NCI-H2196 (cell line): Measurements from ENCODE around the gene TFAP2B.

ENCODE experiments used
- DNase-seq: peaks from one replicate; lab custom pipeline; 2025; ENCODE audit not compliant: unreplicated experiment; lab: John Stamatoyannopoulos, UW

TFAP2B gene

GRCh38 chr6:50847890-50848594 lies 29.4 kb downstream of the TFAP2B start:
- DNase-seq: no peak

DNA sequence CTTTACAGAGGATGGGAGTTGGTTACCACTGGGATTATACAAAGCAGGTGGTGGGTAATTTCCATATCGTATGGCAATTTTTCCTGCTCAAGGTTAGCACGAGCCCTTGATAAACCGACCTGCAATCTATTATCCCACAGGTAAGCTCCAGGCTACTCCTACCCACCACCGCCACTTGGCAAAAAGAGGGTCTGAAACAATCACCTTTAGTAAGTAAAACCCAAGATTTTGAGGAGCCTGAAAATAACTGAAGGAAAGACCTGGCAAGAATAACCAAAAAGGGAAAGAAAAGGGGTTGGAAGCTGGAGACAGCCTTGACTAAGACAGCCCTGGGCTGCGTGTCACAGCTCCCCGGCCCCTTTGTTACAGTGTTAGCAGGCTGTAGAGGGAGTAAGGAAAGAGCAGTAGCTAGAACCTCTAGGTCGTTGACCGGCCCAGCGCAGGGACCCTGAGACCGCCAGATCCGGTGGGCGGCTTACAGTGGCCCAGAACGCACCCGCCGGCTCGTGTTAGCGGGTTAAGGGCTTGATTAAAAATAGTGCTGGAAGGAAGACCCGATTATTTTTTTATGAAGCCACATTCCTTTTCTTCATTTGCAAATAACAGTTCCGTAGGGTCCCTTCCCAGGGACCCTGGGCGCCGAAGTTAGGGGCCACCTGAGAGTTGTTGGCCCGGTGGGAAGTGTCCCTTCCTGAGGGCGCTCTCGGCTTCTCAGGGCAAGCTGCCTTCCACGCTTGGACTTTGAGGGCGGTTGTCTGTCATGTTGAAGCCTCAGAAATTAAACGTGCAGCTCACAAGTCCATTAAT lies 30.5 kb downstream of the TFAP2B start:
- DNase-seq: no peak

DNA sequence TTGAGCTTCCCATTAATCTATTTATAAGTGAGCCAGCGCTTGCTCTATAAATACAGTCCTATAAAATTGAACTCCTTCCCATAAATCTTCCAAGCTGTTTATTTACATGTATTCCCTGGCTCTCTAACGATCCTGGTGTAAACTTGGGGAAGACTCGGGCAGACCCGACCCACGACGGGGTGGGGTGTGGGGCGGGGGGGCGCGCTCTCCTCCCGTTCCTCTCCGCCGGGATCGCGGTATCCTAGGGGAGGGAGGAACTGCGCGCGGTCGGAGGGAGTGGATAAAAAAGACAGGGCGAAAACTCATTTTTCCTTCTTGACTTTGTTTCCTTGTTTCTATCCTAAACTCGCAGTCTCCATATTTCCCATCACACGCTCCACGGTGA lies 31.1 kb downstream of the TFAP2B start:
- DNase-seq: no peak

DNA sequence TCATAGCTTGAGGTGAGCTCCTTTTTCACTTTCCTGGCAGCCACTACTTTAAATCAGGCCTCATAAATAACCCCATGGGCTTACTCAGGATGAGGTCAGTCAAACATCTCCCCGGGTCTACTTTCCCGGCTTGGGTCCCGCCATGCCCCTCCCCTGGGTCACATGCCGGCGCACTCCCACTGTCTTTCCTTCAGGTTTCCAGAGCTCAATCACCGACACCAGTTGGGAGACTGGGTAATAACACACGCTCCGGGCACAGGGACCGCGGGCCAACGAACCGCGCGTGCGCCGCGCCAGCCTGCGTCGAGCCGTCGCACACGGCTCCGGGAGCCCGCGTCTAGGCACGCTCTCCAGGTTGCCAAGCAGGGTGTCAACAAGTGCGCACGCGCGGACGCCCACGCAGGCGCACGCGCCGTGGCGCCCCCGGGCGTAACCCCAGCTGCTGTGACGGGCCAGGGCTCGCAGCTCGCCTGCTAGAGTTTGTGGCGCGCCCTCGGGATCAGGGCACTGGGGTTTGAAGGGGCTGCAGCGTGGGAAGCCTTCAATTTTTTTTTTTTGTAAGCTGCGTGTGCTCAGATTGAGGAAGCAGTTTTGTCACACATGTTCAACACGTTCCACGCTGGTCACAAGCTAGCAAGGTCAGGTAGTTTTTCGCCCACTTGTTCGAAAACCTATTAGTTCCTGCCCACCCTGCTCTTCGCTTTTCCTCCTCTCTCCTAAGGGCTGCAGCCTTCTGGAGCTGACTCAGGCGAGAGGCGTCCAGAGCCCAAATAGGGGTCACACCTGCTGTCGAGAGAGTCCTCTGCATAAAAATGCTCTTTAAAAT lies 31.8 kb downstream of the TFAP2B start:
- DNase-seq: no peak

DNA sequence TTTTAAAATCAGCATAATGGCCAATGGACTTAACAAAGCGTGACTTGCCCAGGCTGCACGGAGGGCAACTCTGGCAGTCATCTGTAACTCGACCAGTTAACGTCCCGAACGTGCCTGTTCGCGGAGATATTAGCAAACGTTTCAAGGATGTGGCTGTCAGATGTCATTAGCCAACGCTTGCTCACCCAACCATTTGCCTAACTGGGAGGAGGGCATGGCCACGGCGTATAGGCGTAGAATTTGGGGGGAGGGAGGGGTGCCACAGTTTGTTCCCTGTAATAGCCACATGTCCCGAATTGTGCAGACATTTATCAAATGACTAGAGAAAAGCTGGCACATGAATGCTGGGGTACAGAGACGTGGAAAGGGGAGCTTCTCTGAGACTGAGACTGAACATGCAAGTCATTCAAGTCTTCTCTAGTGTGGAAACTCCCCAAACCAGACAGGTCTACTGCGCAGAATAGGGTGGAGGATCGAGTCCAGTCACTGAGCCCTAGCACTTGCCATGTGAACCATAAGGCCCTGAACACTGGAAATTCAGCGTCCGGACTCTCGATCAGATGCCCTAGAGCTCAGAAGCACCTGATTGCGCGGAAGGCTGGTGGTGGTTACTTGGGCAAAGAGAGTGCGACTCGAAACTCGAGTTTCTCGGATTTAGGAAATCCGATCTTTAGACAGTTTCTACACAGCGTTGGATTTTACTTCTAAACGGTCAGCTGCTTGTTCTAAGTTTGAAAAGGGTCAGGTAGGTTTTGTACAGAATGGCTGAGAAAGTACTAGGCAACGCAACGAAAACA lies 32.6 kb downstream of the TFAP2B start:
- DNase-seq: no peak

DNA sequence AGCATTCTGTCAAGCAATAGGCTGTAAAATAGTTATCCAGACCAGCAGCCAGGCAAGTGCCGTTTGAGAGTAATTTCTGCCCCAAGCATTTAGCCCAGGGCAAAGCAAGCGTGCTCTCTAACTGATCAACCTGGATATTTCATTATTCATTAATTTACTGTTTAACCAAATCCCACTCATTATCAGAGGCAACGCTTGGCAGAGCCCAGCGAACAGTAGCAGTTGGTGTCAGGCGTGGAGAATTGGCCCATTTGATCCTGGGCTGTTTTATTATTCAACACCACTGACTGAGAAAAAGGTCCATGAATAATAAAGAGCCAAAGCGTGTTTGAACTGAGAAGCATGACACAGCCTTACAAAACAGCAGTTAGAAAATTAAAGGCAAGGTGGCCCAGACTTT lies 35.3 kb downstream of the TFAP2B start:
- no peak for DNase-seq

- no peak for DNase-seq
These were observed 43.0 kb downstream of the TFAP2B start for GRCh38 chr6:50861692-50862091.

GRCh38 chr6:50862176-50862575 lies 43.5 kb downstream of the TFAP2B start:
- DNase-seq: no peak

- DNase-seq: no peak
These were observed 45.9 kb downstream of the TFAP2B start for GRCh38 chr6:50864601-50865000.

DNA sequence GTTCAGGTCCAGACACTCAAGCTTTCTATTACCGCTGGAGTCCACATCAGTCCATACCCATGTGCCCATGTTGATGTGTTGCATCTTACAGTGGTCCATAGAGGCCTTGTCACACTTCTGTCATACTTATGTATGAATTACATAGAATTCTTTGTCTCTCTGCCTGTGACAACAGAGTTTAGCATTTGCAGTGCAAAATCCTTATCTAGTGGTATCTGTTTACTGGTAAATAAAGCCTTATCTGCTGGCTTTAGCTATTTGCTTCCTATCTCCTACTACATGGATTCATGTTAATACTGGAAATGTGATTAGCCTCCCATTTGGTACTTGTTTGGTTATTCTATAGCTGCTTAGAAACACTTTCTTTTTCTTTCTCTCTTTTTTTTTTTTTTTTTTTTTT lies 49.8 kb downstream of the TFAP2B start:
- no peak for DNase-seq

DNA sequence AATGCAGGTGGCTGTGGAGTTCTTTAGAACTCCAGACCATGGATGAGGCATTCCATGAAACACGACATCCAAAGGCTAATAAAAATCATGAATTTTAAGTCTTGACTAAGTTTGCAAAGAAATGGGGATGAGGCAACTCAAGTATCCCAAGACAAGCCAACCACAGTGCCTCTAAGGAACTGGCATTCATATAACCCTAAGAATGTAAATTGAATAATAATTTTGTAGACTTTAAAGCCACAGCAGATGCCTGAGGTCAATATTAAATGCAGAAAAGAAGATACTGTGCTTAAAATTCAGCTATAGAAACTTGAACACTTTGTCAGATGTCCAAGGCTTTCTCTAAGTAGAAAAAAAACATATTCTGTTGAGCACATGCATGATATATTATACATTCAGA lies 54.5 kb downstream of the TFAP2B start:
- no peak for DNase-seq

GRCh38 chr6:50884364-50884763 lies 65.7 kb downstream of the TFAP2B start:
- no peak for DNase-seq

DNA sequence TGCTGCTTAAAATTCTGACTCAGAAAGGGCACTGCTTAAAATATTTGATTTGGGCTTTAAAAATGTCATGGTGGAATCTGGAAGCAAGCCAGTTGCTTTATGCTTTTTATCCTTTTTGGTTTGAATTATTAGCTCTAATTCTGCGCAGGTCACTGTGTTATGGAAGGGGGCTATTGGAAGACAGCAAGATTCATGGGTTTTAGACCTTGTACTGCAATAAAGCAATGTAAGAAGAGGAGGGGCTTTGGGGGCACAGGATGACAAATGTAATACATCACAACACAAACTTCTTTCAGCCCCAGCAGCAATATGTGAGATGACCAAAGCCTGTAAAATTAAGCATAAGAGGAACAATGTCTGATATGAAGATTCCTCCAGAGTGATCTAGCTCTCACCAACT lies 68.4 kb downstream of the TFAP2B start:
- DNase-seq: no peak

- DNase-seq: no peak
These were observed 70.8 kb downstream of the TFAP2B start for GRCh38 chr6:50889497-50889896.

GRCh38 chr6:50889935-50890334 lies 71.3 kb downstream of the TFAP2B start:
- no peak for DNase-seq

GRCh38 chr6:50890579-50890978 lies 71.9 kb downstream of the TFAP2B start:
- DNase-seq: no peak

- DNase-seq: no peak
These were observed 72.6 kb downstream of the TFAP2B start for GRCh38 chr6:50891290-50891689.
